ENCODE data around the gene HRH2.

GRCh38 chr5:175752826-175753535, 95.1 kb downstream of the HRH2 start:
- TF ChIP-seq POLR2A (IDR thresholded peaks at IDR 0.05), result no peak
- no peak for TF ChIP-seq CTCF (IDR thresholded peaks at IDR 0.05)

Measured in body of pancreas (tissue), 4 donors.